ENCODE data around the gene COX17.
"Not testable (repeated sequence)": the region's sequence is repeated elsewhere in the genome, so short reads cannot be mapped to it uniquely, and the experiment has no call there.

COX17 gene

GRCh38 chr3:119676771-119677640 is at the start of gene COX17:
COX17 (minus strand) TSS chr3:119677406; CDS start chr3:119677310, 96 bp downstream.
- peak; percentile 94 for DNase-seq (ENCODE audit: low spot score)
- FAIRE-seq = peak; percentile 85

- FAIRE-seq (no peak), DNase-seq (ENCODE audit: low spot score) (no peak)
Observed at GRCh38 chr3:119726909-119727308, 49.7 kb upstream of the COX17 start.

GRCh38 chr3:119723022-119723421 is 45.8 kb upstream of the COX17 start:
- DNase-seq (ENCODE audit: low spot score) (no peak), FAIRE-seq (no peak)

GRCh38 chr3:119717520-119717919 is 40.3 kb upstream of the COX17 start:
- FAIRE-seq (no peak), DNase-seq (ENCODE audit: low spot score) (no peak)

- FAIRE-seq = no peak
- no peak for DNase-seq (ENCODE audit: low spot score)
Observed at GRCh38 chr3:119716998-119717397, 39.8 kb upstream of the COX17 start.

GRCh38 chr3:119715105-119715504 is 37.9 kb upstream of the COX17 start:
- FAIRE-seq (no peak), DNase-seq (ENCODE audit: low spot score) (no peak)

DNA sequence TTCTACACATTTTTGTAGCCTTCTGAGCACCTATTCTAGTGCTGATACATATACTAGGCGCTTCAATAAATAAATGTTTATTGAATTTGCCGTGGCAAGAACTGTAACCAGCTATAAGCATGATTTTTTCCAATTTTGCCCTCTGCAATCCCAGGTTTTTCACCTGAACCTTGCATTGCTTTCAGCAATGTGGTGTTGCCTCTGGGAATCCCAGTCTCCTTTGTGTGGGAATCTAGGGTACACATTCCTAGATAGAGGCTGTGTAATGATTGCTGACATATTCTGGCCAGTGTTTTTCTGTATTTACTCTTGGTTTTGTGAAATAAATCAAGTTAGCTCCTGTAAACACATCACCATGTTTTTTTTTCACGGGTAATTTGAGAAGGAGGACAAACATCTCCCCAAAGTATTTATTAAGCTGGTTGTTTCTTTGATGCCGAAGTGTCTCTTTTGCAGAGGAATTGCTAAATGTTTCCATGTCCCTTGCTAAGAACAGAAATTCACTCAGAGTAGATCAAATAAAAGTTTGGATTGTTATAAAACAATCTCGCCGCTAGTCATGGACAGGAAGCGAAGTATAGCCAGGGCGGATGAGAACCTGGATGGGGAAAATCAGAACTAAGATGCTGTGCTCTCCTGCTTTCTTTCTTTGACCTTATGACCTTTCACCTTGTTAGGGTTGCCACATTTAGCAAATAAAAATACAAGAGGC is 26.8 kb upstream of the COX17 start:
- no peak for FAIRE-seq
- no peak for DNase-seq (ENCODE audit: low spot score)

DNA sequence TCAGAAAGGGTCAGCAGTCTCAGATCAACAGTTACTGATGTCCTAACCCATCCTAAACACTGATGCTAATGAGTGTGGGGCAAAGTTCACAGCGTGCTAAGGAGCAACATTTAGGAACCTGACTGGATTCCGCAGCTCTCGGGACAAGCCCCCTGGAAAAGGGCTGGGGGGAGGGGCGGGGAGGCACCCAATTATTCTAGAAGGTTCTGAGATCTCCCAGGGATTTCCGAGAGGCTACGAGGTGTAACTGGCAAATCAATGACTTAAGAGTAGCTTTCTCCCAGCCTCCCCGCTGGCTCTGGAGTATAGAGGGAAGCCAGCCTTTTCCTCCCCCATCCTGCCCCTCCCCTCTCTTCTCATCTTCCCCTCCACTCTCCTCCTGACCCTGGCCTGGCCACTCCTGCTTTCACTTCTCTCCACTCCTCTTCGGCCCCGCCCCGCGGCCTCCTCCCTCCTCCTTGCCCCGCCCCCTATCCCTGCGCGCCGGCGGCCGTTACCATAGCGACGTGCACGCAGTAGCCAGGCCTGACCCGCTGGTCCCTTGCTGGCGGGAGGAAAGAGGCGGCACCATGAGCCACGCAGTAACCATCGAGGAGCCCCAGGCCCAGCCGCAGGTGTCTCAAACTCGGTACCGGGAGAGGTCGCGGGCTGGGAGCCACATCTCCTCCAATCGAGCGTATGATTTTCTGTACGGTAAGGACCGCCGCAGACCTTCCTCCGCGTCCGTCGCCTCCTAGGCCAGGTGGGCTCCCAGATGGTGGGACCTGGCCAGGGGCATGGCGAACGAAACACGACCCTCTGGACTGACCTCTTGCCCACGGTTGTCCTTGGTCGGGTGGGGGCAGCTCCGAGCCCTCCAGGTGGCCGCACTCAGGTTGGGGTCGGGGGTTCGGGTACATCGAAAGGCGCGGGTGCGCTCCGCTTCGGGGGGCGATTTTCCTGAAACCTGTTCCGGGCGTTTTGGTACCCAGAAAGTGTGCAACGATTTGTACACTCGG is 25.6 kb upstream of the COX17 start, which contains the start of gene CFAP91:
TSS of gene CFAP91 (plus strand) at position 493 of the 998 bp plus-strand sequence. CDS start at position 570, 77 bp downstream.
- peak; percentile 59 for DNase-seq (ENCODE audit: low spot score)
- FAIRE-seq = no peak

DNA sequence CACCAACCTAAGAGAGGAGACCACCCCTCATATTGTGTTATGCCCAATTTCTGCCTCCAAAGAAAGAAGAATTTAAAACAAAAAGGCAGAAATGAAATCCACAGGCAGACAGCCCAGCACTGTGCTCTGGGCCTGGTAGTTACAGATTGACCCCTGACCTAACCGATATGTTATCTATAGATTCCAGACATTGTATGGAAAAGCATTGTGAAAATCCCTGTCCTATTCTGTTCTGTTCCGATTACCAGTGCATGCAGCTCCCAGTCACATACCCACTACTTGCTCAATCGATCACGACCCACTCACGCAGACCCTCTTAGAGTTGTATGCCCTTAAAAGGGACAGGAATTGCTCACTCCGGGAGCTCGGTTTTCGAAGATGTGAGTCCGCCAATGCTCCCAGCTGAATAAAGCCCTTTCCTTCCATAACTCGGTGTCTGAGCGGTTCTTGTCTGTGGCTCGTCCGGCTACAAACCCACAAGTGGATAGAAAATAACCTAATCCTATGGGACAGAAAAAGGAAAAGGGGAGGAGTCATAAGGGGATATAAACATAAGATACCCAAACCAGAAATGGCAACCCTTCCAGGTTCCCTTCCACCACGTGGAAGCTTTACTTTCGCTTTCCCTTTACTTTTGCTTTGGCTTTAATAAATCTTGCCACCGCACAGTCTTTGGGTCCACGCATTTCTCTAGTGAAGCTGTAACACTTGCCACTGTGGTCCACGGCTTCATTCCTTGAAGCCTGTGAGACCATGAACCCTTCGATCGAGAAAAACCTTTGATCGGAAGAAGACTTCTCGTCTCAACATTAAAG is 23.9 kb upstream of the COX17 start:
- DNase-seq (ENCODE audit: low spot score) (no peak), FAIRE-seq (no peak)

DNA sequence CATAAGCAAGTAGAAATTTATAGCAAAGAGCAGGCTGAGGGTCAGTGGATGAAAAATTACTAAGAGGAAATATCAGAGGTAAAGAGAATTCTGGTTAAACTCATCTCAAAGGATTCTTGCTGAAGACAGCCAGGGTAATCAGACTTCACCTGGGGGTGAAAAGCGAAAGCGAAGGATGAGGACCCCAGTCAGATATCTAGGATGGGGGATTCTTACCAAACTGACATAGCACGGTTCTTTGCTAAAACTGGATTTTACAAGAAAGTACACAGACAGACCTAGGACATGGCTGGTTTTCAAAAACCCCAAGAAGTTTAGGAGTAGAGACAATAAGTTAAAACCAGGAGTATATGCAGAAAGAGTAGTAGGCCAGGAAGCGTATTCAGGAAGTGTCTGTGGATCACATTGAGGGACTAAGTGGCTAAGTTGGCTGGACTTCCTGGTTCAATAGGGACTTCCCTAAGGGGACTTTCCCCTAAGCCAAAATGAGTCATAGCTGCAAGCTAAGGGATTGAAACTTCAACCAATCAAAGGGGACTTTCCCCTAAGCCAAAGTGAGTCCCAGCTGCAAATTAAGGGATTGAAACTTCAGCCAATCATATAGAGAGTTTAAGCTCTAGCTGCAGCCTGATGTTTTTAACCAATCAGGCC is 23.2 kb upstream of the COX17 start:
- FAIRE-seq (peak; percentile 62), DNase-seq (ENCODE audit: low spot score) (peak; percentile 83)

DNA sequence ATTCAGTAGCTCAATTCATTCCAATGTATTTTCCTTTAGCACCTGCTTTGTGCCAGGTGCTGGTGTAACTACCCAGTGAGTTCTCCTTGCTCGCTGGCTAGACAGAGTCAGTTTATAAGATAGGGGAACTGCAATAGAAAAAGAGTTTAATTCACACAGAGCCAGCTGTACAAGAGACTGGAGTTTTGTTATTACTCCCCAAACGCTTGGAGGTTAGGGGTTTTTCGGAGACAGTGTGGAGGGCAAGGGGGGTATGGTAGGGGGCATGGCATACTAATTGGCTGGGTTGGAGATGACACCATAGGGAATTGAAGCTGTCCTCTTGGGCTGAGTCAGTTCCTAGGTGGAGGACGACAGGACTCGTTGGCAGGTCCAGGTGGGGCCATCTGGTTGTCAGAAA is 20.2 kb upstream of the COX17 start:
- no peak for FAIRE-seq
- no peak for DNase-seq (ENCODE audit: low spot score)

DNA sequence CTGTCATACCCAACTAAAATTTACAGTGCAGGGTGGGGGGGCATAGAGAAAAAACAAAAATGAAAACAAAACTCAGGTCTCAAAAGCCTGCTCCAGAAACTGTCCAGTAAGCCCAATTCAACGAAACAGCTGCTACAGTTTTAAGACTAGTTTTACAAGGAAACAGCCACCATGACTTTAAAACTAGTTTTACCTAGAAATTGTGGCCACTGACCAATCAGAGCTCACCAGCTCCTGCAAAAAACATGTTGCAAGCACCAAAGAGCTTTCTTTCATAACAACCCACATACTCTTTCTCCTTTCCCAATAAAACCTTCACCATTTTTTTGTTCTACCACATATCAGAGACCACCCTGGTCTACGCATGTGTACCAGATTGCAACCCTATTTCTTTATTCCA is 18.3 kb upstream of the COX17 start:
- FAIRE-seq (no peak), DNase-seq (ENCODE audit: low spot score) (no peak)

- DNase-seq (ENCODE audit: low spot score) (no peak), FAIRE-seq (peak; percentile 25)
Observed at GRCh38 chr3:119690043-119690656, 12.9 kb upstream of the COX17 start.

DNA sequence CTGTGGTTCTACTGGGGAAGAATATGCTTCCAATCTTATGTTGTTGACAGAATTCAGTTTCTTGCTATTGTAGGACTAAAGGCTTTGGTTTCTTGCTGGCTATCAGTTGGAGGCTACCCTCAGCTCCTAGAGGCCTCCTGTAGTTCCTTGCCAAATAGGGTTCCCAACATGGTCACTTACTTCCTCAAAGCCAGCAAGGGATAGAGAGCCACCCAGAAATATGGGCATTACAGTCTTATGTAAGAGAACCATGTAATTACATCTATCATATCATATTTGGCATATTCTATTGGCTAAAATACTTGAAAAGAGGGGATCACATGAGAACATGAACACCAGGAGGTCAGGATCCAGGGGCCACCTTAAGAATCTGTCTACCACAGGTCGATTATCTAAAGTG is 6.2 kb upstream of the COX17 start:
- FAIRE-seq (no peak), DNase-seq (ENCODE audit: low spot score) (no peak)

- peak; percentile 37 for DNase-seq (ENCODE audit: low spot score)
- FAIRE-seq = peak; percentile 78
Observed at GRCh38 chr3:119681279-119681678, 4.1 kb upstream of the COX17 start.

DNA sequence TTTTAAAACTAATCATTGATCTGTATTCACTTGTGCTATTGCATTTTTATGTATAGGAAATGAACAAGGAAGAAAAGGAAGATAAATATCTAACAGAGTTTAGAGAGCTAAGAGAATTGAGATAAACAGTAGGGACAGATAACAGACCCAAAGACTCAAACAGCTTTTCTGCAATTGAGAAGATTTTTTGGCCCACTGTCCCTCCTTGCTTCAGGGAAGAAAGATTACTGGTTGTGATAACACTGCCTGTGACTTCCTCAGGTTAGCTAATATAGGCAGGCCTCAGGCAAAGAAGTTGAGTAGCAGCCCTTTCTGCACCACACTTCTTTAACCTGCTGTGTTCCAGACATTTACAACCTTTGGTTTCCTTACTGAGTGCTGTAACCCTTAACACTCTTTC is 2.7 kb upstream of the COX17 start:
- no peak for FAIRE-seq
- no peak for DNase-seq (ENCODE audit: low spot score)

- not testable (repeated sequence) for FAIRE-seq
Observed at GRCh38 chr3:119678209-119678608, 1.0 kb upstream of the COX17 start.

DNA sequence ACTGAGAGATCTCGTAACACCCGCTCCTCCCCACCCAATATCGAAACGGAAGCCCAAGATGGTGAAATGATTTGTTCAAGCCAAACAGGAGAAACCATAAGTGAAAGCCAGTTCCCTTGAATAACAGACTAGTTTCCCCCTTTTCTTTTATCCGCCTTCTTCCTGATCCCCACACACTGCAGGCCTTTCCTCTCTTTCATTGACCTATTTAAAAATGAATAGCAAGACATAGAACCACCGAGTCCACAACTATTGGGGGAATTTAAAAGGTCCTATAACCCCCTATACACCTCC is 382 bp upstream of the COX17 start:
- no peak for DNase-seq (ENCODE audit: low spot score)

More at GRCh38 chr3:119678209-119678608, 1.0 kb upstream of the COX17 start:
- not testable (repeated sequence) for DNase-seq (ENCODE audit: low spot score)

GRCh38 chr3:119676020-119676419 is 1.2 kb downstream of the COX17 start:
- FAIRE-seq (no peak), DNase-seq (ENCODE audit: low spot score) (no peak)

More for the DNA sequence above, 382 bp upstream of the COX17 start:
- no peak for FAIRE-seq

Data from RCC 7860 (cell line).